Stimulated activated CD8-positive, alpha-beta memory T cell treated with anti-CD3 and anti-CD28 coated beads, Interleukin-12 subunit alpha, Interleukin-12 subunit beta, amount 100 ng/mL, for 24 hours (primary cell): ENCODE results near the gene IRGC.

ENCODE experiments used
- DNase-seq: peaks from one replicate; pipeline ENCODE4 v3.0.0-alpha.2; 2020; ENCODE audit errors: extremely low read depth

IRGC gene

DNA sequence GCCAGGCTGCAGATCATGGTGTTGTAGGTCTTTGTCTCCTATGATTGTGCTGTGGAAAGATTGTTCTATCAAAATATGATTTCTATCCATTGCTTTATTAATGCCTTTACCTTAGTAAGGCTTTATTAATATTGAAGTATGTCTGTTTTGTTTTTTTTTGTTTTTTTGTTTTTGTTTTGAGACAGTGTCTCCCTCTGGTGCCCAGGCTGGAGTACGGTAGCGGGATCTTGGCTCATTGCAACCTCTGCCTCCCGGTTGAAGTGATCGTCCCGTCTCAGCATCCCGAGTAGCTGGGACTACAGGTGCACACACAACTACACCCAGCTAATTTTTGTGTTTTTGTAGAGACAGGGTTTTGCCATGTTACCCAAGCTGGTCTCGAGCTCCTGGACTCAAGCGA lies 7.7 kb downstream of the IRGC start:
- DNase-seq: no peak

DNA sequence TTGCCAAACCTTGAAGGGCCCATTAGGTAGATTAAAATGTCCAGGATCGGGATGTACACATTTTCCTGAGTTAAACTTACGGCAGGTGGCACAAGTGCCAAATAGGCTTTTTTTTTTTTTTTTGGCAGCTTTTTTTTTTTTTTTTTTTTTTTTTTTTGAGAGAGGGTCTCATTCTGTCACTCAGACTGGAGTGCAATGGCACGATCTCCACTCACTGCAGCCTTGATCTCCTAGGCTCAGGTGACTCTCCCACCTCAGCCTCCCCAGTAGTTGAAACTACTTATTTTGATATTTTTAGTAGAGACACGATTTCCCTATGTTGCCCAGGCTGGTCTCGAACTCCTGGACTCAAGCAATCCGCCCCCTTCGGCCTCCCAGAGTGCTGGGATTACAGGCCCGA lies 9.0 kb downstream of the IRGC start:
- DNase-seq: no peak

DNA sequence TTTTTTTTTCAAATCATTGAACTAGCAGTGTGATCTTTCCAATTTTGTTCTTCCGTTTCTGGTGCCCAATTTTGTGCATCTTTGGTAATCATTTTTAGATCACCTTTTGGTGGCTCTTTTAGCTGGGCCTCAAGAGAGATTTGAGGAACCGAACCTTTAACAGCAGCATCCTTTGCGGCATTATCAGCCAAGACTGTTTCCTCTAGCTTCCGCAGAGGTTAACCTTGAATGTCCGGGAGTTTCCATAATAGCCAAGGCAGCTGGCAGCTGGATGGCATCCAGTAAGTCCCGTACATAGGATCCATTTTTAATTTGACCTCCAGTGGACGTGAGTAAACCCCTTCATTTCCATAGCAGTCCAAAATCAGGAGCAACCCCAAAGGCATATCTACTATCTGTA lies 9.6 kb downstream of the IRGC start:
- no peak for DNase-seq

DNA sequence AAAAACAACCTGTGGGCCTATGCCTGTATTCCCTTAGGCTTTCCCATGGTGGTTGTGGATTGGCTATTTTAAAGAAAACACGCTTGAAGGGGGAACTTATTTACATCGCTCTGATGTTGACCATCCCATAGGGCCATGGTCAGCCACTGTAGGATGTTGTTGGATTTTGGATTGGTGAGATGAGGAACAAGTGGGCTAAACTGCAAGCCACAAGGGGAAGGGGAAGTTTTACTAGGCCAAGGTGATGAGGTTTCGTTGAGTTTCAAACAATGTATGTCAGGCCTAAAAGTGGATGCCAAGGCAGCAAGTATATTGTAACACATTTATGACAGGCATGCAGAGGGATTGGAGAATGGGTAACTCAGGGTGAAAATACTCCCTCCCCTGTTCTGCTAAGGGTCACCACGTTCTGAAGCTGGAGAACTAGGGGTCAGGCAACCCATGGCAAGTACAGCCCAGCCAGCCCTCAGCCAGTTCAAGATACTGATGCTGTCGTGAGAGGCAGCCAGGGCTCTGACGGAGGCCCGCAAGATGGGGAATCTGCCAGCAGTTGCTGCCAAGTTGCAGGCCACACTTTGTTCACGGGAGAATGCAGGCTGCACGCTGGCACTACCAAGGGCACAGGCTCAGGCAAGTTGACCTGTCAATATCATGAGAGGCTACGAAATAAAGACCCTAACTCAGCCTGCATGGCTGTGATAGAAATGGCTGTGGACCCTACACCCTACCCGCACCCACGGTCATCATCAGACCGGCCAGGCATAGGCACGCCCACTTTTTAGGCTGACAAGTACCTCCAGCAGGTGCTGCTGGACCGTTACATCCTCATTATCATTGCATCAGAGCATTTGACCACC lies 11.1 kb downstream of the IRGC start:
- no peak for DNase-seq

DNA sequence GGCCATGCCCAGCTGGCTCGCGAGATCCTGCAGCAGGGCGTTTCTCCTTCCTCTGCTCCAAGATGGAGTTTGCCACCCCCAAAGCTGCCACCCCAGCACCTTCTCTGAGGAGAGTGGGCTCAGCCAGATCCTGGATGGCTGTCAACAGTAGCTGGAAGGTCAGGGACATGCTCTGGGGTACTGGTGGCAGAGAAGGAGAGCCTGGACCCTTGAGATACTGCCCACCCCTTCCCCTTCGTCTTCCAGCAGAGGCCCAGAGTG lies 11.6 kb downstream of the IRGC start:
- no peak for DNase-seq

DNA sequence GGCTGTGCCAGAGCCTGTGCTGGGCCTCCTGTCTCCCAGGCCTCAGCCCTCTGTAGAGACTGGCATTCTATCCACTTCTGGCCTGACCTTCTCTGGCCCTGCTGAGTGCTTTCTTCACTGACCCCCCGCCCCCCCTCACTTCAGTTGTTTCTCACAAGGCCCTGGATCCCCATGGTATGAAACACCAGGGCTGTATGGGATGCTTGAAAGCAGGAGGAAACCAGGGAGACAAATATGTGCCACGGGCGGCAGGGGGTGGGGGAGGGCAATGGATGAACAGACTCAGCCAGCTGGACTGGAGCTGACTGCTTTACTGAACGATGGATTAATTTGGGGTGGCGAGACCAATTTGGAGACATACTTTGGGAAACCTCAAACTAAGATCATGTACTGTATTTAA lies 14.0 kb downstream of the IRGC start:
- no peak for DNase-seq

DNA sequence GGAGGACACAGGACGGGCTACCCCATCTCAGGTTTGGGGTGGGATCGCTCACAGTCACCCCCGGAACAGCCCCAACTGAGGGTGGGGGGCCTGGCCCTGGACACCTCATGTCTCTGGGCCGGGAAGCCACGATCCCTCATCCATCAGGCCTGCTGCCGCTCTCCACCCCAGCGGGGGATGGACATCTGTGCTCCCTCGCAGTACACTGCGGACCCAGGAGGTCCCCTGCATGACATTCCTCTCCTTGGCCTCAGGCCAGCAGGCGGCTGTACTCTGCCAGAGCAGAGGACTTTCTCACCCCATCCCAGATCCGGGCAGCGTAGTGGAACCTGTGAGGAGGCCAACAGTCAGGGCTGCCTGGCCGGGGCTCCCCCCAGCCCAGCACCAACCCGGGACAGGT lies 15.5 kb downstream of the IRGC start:
- DNase-seq: no peak

DNA sequence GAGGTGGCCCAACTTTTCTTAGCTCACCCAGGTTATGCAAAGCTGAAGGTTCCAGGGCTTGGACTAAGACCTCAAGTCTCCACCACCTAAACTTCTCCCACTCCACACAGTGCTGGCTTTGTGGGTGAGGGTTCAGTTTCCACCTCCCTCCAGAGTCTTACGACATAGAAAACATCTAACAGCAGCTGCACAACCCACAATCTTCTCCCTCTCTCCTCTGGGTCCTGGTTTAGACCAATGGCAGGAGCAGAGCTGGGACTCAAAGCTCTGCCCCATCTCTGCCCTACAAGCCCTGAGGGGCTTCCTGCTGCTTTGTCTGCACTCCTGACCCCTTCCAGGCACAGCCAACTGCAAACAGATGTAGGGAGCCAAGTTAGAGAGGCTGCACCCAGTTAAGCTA lies 16.0 kb downstream of the IRGC start:
- no peak for DNase-seq

DNA sequence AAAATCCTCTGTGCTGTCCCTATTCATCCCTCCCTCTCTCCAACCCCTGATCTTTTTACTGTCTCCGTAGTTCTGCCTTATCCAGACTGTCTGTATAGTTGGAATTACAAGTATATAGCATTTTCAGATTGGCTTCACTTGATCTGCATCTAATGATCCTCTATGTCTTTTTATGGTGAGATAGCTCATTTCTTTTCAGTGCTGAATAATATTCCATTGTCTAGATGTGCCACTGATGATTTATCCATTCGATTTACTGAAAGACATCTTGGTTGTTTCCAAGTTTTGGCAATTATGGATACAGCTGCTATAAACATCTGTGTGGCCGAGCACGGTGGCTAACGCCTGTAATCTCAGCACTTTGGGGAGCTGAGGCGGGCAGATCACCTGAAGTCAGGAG lies 19.1 kb downstream of the IRGC start:
- no peak for DNase-seq

DNA sequence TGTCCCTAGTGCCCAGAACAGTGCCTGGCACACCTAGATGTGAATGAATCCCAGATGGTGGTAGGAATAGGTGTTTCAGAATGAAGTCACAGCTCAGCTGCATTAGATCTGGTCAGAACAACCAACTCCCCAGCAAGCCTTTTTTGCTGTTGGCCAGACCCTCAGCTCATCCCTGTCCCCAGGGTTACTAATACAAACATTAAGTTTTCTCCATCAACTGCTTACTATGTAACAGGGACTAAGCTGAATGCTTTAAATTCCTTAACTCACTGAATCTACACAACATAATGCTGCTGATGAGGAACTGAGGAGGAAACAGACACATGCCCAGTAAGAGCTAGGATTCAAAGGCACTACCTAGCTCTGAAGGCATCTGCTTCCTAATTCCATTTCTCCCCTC lies 20.1 kb downstream of the IRGC start:
- DNase-seq: no peak

DNA sequence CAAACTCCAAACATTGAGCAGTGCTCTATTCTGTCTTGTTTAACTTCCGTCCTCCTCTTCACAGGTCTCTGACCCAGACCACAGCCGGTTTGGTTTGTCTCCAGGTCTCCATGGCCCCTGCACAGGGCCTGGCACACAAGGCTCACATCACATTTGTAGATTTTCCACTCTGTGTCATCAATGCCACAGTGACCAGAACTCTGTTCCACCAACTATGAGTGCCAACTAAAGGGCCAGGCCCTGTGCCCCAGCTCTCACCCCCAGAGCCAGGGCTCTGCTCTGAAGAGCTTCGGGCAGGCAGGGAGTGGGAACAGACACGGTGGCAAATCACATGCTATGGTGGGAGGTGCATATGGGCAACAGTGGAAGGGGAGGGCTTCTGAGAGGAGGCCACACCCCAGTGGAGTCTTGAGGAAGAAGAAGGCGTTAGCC lies 22.9 kb downstream of the IRGC start:
- no peak for DNase-seq

DNA sequence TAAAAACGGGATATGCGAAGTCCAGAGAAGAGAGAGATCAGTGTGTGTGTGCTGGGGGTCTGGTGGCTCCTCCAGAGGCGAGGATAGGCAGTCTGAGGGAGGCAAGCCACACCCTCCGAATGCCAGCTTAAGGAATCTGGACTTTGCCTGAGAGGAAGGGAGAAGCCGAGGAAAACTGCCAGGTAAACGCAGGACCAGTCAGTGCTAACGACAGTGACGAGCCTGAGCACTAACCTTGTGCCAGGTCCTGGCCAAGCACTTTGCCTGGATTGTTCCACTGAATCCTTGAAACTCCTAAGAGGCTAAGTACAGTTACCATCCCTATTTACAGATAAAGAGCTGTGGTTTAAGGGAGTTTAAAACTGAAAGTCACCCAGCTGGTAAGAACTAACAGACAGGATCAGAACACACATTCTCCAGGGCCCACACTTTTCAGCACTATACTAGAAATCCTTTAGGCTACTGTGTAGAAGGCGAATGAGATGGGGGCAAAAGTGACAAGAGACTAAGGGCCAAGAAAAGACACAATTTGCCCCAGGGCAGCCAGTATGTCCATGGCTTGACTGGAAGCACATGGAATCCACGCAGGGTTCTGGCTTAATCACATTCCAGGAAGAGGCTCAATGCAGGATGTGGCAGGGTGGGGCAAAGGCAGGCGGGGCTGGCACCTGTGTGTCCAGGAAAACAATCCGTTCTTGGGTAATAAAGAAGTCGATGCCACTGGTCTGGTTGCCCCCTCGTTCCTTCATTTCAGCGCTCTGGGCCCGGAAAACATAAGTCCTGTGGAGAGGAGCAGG lies 23.8 kb downstream of the IRGC start:
- DNase-seq: no peak

DNA sequence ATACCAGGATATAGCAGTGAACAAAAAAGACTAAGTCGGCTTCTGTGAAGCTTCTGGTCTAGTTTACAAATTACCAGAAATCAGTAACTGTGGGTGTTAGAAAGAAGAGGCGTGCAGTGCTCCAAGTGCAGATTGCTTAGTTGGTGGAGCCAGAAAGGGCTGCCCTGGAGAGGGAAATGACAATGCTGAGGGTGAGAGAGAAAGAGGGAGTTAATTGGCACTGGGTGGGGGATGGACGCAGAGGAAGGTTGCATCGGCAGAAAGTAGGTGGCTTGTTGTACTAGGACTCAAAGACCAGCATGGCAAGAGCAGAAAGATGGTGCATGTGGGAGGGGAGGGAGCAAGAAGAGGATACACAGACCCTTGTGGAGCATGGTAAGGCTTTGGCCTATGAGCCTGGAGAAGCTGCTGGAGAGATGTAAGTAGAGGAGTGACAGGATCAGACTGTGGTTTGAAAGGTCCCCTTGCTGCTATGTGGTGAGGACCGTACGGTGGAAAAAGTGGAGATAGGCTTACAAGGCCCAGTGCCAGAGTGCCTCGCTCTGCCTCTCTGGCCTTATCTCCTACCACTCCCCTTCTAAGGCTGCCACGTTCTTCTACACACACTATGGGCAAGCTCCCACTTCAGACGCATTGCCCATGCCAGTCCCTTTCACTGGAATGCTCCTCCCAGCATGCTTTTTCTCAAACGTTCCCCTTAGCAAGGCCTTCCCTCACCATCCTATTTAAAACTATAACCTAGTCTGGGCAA lies 25.4 kb downstream of the IRGC start:
- DNase-seq: no peak

DNA sequence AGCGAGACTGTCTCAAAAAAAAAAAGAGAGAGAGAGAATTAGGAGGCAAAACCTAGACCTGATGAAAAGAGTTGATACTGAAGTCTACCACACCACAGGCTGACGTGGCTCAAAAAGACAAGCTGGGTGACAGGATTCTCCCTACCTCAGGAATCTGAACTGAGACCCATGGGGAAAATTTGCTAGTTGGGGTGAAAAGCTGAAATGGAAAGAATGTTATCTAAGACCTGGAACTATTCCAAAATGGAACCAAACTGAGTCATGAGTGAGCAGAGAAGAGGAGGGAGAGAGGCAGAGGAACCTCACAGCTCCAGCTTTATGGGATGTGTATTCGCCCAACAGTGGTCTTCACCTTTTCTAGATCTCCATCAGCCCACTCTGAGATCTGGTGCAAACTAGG lies 27.2 kb downstream of the IRGC start:
- DNase-seq: no peak

DNA sequence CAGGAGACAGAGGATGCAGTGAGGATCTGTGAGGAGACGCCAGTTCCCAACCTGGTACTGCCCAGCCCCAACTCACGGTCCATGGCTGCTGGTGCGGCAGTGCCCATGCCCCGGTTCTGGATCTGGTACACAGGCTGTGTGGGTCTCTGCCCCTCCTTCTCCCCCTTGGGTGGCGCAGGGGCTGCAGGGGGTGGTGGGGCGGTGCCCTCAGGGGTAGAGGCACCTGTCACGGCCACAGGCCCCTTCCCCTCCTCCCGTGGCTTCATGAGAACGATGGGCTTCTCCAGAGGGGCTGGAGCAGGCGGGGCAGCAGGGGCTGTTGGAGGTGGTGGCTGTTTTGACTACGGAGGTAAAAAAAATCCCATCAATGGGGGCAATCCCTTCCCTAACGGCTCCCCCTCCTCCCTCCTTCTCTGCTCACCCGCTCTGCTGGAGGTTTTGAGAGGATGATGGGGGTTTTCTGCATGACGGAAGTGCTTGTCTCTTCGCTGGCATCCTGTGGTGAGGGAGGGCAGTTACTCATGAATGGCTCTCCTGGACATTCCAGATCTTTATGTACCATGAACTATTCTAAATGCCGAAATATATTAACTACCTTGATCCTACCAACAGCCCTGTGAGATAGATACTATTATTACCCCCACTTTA lies 31.8 kb downstream of the IRGC start:
- no peak for DNase-seq

DNA sequence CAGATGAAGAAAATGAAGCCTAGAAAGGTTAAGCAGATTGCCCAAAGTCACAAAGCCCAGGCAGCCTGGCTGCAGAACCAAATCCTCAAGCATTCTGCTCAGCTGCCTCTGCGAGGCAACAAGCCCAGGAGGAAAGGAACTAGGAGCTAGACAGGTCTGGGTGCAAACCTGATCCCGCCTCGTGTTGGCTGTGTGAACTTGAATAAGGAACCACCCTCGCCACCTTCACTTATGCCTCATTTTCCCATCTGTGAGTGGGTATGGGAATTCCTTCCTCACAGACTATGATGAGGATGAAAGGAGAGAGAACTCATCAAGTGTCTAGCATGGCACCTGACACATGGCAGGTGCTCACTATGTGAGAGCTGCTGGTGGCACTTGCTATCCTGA lies 32.3 kb downstream of the IRGC start:
- no peak for DNase-seq

DNA sequence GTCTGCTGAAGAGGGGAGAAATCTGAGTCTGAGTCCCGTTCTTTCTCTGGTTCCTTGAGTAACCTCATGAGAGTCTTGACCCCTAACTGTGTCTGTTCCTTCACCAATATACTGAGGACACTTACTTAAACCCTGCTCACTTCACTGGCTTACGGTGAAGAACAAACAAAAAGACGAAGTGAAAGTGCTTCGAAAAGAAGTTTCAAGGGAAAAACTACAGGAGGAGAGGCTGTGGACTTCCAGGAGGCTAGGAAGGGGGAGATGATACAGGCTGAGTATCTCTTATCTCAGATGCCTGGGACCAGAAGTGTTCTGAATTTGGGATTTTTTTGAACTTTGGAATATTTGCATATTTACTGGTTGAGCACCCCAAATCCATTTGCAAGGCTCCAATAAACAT lies 32.8 kb downstream of the IRGC start:
- DNase-seq: no peak

DNA sequence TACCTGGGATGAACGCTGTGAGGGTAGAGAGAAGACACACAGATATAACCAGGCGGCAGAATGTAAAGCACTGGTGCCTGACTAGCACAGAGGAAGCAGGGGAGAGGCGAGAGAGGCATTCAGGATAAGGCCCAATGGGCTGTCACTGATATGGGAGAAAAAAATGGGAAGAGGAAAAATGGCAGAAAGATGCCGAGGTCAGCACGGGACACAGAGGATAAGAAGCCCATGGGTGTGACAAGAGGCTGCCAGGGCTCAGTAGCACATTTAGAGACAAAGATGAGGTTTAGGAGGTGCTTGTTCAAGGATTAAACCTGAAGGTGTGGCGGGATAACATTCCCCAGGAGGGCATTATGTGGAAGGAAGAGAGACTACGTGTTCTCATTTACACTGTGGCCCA lies 33.3 kb downstream of the IRGC start:
- no peak for DNase-seq

DNA sequence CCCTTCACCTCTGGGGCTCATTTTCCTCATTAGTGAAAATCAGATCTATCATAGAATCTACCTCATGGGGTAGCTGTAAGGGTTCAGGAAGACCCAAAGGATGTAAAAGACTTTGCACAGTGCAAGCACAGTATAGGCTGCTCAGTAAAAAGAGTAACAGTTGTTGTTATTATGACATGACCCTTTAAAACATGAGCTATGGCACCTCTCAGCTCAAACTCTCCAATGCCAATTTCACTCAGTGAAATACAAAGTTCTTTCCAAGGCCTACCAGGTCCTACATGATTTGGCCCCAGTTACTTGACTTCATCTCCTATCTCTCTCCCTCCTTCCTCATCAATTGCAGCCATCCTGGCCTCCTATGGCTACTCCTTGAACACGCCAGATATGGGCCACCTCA lies 34.0 kb downstream of the IRGC start:
- no peak for DNase-seq

DNA sequence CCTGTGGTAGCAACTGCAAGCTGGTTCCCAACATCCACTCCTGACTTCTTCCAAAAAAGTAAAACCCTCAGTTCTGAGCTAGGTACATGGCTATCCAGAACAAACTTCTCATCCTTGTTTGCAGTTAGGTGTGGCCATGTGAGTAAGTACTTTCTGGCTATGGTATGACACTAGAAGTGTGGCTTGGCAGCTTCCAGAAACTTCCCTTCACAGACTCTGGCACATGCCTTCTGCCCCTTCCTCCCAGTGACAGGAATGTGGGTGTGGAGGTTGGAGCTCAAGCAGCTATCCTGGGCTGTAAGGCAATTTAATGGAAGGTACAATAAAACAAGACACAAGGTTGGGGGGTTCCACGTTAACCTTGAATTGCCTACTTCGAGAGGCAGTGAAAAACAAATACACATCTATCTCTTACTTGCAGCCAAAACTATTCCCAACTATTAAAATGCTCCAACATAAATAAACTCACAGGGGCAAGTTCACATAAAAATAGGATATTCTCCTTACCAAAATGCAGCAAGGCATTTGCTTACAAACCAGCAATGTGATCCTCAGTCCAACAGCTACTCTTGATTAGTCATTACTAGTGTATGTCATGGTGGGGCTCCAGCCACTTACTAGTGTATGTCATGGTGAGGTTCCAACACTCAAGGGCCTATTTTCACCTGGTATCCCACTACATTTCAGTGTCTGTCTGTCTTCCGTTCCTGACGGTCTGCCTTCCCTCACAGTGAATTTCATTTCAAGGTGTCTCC lies 35.8 kb downstream of the IRGC start:
- no peak for DNase-seq

DNA sequence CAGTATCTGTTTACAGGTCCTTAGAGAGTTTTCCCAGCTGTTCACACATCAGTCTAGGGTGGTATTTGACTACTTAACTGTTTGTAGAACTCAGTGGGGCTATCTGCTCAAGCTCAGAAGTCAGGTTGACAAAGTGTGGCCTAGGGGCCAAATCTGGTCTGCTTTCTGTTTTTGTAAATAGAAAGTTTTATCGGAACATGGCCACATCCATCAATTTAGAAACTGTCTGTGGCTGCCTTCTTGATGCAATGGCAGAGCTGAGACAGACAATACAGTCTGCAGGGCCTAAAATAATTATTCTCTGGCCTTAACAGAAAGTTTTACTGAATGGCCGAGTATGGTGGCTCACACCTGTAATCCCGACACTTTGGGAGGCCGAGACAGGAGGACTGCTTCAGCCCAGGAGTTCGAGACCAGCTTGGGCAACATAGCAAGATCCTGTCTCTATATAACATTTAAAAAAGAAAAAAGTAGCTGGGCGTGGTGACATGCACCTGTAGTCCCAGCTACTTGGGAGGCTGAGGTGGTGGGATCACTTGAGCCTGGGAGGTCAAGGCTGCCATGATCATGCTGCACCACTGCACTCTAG lies 36.5 kb downstream of the IRGC start:
- DNase-seq: no peak

DNA sequence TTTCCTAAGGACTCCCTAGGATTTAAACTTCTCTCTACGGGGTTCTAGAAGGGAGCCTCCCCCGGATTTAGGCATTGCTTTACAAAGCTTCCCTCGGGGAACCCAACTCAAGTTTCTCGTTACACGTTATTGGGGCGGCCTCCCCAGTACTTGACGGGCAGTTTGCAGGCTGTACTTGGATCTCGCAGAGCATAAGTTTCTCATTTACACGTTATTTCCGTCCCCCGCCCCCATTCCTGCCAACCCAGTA lies 38.3 kb downstream of the IRGC start:
- DNase-seq: no peak
